Measurements from ENCODE around the gene RNF166.
"Not testable (repeated sequence)": the region's sequence is repeated elsewhere in the genome, so short reads cannot be mapped to it uniquely, and the experiment has no call there.

Gene RNF166

DNA sequence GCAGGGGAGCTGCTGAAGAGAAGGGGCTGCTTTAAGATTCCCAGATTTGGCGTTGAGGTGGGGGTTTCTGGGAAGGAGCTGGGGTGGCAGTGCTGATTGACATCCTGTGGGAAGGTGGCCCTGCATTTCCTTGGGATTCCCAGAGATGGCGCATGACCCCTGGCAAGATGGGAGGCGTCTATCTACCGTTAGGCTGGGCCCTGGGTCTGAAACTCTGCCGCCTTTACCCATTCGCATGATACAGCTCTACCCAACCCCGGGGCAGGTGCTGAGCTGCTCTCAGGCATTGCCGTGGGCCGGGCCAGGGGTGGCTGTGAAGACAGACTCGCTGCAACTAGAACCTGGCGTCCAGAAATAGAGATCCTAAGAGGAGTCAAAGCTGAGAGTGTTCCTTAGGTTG, 33.4 kb downstream of the RNF166 start:
- no peak overlapping the region for H3K4me3 ChIP-seq (ENCODE audit: low read depth, low read length)
- DNase-seq (ENCODE audit: low read depth): no peak
- TF ChIP-seq, protein P1, sequence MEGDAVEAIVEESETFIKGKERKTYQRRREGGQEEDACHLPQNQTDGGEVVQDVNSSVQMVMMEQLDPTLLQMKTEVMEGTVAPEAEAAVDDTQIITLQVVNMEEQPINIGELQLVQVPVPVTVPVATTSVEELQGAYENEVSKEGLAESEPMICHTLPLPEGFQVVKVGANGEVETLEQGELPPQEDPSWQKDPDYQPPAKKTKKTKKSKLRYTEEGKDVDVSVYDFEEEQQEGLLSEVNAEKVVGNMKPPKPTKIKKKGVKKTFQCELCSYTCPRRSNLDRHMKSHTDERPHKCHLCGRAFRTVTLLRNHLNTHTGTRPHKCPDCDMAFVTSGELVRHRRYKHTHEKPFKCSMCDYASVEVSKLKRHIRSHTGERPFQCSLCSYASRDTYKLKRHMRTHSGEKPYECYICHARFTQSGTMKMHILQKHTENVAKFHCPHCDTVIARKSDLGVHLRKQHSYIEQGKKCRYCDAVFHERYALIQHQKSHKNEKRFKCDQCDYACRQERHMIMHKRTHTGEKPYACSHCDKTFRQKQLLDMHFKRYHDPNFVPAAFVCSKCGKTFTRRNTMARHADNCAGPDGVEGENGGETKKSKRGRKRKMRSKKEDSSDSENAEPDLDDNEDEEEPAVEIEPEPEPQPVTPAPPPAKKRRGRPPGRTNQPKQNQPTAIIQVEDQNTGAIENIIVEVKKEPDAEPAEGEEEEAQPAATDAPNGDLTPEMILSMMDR (conservative IDR thresholded peaks at IDR 0.05; ENCODE audit: low read depth, low read length): peak; percentile 40

DNA sequence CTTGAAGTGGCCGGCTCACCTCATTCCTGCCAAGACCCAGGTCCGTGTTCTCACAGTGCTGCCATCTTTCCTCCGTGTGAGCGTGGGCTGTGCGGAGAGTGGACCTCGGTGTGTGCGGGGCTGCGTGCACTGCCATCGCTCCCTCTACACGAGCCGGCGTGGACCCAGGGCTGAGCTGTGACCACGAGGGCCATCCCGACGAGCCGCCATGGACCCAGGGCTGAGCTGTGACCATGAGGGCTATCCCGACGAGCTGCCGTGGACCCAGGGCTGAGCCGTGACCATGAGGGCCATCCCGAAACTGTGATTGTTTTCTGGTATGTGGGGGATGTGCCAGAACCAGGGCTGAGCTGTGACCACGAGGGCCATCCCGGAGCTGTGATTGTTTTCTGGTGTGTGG, 34.4 kb downstream of the RNF166 start:
- TF ChIP-seq, protein P1 (conservative IDR thresholded peaks at IDR 0.05; ENCODE audit: low read depth, low read length): no peak
- DNase-seq (ENCODE audit: low read depth): no peak
- no peak overlapping the region for H3K4me3 ChIP-seq (ENCODE audit: low read depth, low read length)

DNA sequence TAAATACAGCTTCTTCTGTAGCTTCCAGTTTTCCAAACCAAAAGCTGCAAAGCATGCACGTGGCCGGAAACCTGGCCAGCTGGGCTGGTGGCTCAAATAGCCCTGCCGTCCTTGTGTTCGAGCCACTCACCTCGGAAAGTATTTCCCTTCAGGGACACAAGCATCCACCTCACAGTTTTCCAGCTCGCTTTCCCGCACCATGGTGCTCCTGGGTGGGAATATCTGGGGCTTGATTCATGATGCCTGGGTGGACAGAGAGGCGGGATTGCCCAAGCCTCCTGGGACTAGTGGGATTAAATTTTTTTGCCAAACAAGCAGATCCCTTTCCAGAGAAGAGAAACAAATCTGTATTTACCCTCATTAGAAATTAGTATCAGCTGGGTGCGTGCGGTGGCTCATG, 36.2 kb downstream of the RNF166 start:
- DNase-seq (ENCODE audit: low read depth): no peak
- H3K4me3 ChIP-seq (ENCODE audit: low read depth, low read length): no peak overlapping the region

DNA sequence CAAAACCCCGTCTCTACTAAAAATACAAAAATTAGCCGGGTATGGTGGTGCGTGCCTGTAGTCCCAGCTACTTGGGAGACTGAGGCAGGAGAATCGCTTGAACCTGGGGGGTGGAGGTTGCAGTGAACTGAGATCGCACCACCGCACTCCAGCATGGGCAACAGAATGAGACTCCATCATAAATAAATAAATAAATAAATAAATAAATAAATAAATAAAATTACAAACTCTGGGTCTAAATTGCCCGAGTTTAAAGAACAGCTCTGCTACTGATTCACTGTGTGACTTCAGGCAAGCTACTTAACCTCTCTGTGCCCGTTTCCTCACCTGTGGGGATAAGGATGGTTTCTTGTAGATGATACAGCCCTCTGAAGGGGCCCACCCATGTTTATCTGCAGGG, 36.7 kb downstream of the RNF166 start:
- DNase-seq (ENCODE audit: low read depth): not testable (repeated sequence)

More for the DNA sequence above, 36.2 kb downstream of the RNF166 start:
- TF ChIP-seq, protein P1 (conservative IDR thresholded peaks at IDR 0.05; ENCODE audit: low read depth, low read length): no peak

DNA sequence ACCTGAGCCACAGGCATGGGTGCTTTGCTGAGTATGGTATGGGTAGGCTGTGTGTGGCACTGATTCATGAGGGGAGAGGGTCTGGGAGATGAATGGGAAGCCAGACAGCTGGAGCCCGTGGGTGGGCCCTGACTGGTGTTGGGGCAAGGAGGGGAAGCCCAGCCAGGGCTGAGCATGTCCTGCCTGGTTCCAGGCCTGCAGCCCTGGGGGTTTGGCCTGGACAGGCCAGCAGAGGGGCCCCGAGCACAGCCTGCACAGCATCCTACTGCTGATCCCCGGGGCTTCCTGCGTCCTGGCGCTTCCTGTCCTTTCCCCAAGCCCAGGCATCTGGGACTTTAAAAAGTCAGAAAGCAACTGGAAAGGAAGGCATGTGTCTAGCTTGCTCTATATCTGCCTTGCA, 38.7 kb downstream of the RNF166 start:
- peak; percentile 65 for DNase-seq (ENCODE audit: low read depth)
- TF ChIP-seq, protein P1 (conservative IDR thresholded peaks at IDR 0.05; ENCODE audit: low read depth, low read length): peak; percentile 64
- no peak overlapping the region for H3K4me3 ChIP-seq (ENCODE audit: low read depth, low read length)

More for the DNA sequence above, 36.7 kb downstream of the RNF166 start:
- not testable (repeated sequence) for H3K4me3 ChIP-seq (ENCODE audit: low read depth, low read length)

DNA sequence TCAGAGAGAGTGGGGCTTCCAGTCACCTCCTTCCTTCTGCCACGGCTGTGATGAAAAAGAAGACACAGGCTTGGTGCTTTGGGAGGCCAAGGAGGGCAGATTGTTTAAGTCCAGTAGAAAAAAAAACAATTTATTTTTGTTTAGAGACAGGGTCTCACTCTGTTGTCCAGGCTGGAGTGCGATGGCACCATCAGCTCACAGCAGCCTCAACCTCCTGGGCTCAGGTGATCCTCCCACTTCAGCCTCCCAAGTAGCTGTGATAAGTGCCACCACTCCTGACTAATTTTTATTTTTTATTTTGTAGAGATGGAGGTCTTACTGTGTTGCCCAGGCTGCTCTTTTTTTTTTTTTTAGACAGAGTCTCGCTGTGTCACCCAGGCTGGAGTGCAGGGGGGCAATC, 40.6 kb downstream of the RNF166 start:
- TF ChIP-seq, protein P1 (conservative IDR thresholded peaks at IDR 0.05; ENCODE audit: low read depth, low read length): no peak
- no peak overlapping the region for H3K4me3 ChIP-seq (ENCODE audit: low read depth, low read length)
- DNase-seq (ENCODE audit: low read depth): no peak

DNA sequence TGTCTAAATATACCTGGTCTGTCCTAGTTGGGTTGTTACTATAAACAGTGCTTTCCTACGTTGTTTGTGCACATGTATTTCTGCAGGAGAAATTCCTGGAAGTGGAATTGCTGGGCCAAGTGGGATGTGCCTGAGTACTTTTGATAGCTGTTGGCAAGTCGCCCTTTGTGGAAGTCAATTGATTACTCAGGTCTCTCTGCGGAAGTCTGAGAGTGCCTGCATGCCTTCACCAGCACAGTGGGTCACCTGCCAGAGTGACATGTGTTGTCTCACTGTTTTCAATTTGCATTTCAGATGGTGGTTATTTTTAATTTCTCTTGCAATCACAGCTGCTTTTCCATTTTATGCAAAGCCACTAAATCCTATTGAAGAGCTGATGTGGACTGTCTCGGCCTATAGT, 41.1 kb downstream of the RNF166 start:
- no peak overlapping the region for H3K4me3 ChIP-seq (ENCODE audit: low read depth, low read length)
- DNase-seq (ENCODE audit: low read depth): no peak
- TF ChIP-seq, protein P1 (conservative IDR thresholded peaks at IDR 0.05; ENCODE audit: low read depth, low read length): no peak

Data from choroid plexus epithelial cell (primary cell).